GM12875 (cell line): Measurements from ENCODE around the gene DCAF8L1.

Source experiments
- H3K4me3 ChIP-seq: one replicate; pipeline ENCODE4 v1.5.1; 2011; ENCODE audit warnings: low read depth, low read length, control low read depth
- TF ChIP-seq, protein P1 (sequence below): IDR thresholded peaks from 2 replicates; pipeline ENCODE4 v1.5.1; 2011; ENCODE audit warnings: low read depth, mild to moderate bottlenecking, control low read depth, inconsistent platforms, low read length, moderate library complexity, borderline replicate concordance; ENCODE audit not compliant: insufficient read depth

Gene DCAF8L1

DNA sequence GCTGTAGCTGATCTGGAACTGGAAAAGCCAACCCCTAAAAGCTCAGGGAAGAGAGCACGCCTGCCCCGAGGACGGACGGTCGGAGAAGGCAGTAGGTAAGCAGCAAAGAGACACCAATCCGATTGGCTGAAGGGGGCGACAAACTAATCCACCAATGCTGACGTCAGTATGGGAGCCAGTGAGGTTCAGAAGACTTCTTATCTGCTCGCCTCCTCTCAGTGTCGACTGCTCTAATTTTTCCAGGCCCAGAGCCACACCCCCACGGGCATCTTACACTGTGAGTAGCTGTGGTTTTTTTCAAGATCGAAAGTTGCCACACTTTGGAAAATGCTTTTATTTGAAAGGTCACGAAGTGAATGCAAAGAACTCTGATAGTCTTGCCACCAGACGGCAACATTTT is at the start of gene DCAF8L1:
Gene DCAF8L1 (minus strand): TSS at position 101 of the 400 bp plus-strand sequence. CDS start 115 bp downstream, outside the sequence.
- TF ChIP-seq, protein P1, sequence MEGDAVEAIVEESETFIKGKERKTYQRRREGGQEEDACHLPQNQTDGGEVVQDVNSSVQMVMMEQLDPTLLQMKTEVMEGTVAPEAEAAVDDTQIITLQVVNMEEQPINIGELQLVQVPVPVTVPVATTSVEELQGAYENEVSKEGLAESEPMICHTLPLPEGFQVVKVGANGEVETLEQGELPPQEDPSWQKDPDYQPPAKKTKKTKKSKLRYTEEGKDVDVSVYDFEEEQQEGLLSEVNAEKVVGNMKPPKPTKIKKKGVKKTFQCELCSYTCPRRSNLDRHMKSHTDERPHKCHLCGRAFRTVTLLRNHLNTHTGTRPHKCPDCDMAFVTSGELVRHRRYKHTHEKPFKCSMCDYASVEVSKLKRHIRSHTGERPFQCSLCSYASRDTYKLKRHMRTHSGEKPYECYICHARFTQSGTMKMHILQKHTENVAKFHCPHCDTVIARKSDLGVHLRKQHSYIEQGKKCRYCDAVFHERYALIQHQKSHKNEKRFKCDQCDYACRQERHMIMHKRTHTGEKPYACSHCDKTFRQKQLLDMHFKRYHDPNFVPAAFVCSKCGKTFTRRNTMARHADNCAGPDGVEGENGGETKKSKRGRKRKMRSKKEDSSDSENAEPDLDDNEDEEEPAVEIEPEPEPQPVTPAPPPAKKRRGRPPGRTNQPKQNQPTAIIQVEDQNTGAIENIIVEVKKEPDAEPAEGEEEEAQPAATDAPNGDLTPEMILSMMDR = no peak
- no peak within 1 kb of the TSS for H3K4me3 ChIP-seq

DNA sequence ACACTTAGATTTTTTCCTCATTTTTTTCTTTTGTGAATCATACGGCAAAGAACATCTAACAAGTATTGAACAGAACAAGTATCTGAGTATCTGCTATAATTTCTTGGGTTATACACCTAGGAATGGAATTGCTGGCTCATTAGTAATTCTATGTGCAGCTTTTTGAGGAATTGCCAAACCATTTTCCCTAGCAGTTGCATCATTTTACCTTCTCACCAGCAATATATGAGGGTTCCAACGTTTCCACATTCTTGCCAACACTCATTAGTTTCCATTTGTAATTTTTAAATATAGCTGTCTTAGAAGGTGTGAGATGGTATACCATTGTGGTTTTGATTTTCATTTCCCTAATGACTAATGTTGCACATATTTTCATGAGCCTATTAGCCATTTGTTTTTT is 41.1 kb upstream of the DCAF8L1 start:
- H3K4me3 ChIP-seq = no peak overlapping the region

GRCh38 chrX:28016823-28017222 is 35.6 kb upstream of the DCAF8L1 start:
- TF ChIP-seq, protein P1 = no peak
- no peak overlapping the region for H3K4me3 ChIP-seq

More for the DNA sequence above, 41.1 kb upstream of the DCAF8L1 start:
- TF ChIP-seq, protein P1 = no peak

GRCh38 chrX:28015993-28016392 is 34.7 kb upstream of the DCAF8L1 start:
- H3K4me3 ChIP-seq = no peak overlapping the region
- TF ChIP-seq, protein P1 = no peak

- TF ChIP-seq, protein P1 = no peak
- H3K4me3 ChIP-seq = no peak overlapping the region
These were observed 29.6 kb upstream of the DCAF8L1 start for GRCh38 chrX:28010875-28011274.

DNA sequence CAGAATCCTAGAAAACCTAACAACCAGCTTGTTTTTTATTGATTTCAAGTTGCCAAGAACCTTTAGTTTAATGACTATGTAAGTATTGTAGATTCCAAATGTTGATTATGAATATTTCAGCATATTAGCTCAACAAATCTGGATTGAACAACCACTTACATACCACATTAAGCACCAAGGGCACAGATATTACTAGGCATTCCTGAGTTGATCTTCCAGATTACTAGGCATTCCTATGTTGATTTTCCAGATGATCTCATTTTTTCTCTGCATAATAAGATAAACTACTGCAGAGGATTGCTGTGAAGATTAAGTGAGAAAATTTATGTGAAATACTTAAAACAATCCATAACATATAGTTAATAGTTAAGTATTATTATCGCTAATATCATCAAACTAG is 17.4 kb upstream of the DCAF8L1 start:
- TF ChIP-seq, protein P1 = no peak
- H3K4me3 ChIP-seq = no peak overlapping the region

GRCh38 chrX:27997622-27998021 is 16.4 kb upstream of the DCAF8L1 start:
- H3K4me3 ChIP-seq = no peak overlapping the region
- TF ChIP-seq, protein P1 = no peak
